Measurements from ENCODE around the gene SKIC2.

DNA sequence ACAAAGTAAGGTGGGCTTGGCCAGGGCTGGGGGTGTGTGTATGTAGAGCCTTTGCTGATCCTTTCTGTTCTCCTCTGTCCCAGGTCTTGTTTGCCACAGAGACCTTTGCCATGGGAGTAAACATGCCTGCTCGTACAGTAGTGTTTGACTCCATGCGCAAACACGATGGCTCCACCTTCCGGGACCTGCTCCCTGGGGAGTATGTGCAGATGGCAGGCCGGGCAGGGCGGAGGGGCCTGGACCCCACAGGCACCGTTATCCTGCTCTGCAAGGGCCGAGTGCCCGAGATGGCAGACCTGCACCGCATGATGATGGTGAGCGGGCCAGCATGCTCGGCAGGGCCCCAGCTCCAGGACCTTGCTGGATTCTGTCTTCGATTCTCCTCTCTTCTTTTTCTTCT is 6.7 kb downstream of the SKIC2 start:
- TF ChIP-seq POLR2AphosphoS5 (IDR thresholded peaks at IDR 0.05; ENCODE audit: insufficient read depth, low read depth, low read length) = no peak
- TF ChIP-seq CTCF (IDR thresholded peaks at IDR 0.05; ENCODE audit: extremely low read depth in 1 of 2, insufficient read depth in 1 of 2, low read depth in 1 of 2, low read length in 2 of 2) = no peak
- TF ChIP-seq POLR2A (IDR thresholded peaks at IDR 0.05; ENCODE audit: low read depth, low read length) = no peak
- TF ChIP-seq MYC (IDR thresholded peaks at IDR 0.05; ENCODE audit: low read depth, low read length) = no peak
- TF ChIP-seq EZH2 (IDR thresholded peaks at IDR 0.05; ENCODE audit: borderline replicate concordance, low read depth, low read length, severe bottlenecking) = no peak
- TF ChIP-seq MAX (IDR thresholded peaks at IDR 0.05; ENCODE audit: insufficient read depth, insufficient read length) = no peak
